ENCODE measurements around the gene PAQR5. TPM values are rescaled to one million over a fixed set of nuclear protein-coding genes. Genes with fewer than 3 reads are reported as not detected.

The PAQR5 gene
- total RNA-seq, 3 donors from 2014 or later = 0.96 to 2.6 (median 2.0) TPM

GRCh38 chr15:69357773-69358771 lies 59.4 kb downstream of the PAQR5 start:
- H3K27ac ChIP-seq = no peak overlapping the region
- H3K36me3 ChIP-seq = no peaks in the 10 kb centered on the region
- no peaks in the 10 kb centered on the region for H3K4me1 ChIP-seq
- no peak overlapping the region for H3K4me3 ChIP-seq
- H3K9me3 ChIP-seq = no peaks in the 10 kb centered on the region
- no peak for DNase-seq (ENCODE audit: low spot score in 2 of 2)
- no peak for TF ChIP-seq CTCF (IDR thresholded peaks at IDR 0.05)
- no peak for TF ChIP-seq POLR2AphosphoS5 (IDR thresholded peaks at IDR 0.05)
- TF ChIP-seq POLR2A (IDR thresholded peaks at IDR 0.05) = no peak
- intact Hi-C loops (cut with DNase I; ENCODE audit: low total_unique reads) = no loop called here
- no peaks in the 10 kb centered on the region for H3K27me3 ChIP-seq

- Histone ChIP-seq H3K27ac (no peak overlapping the region), H3K36me3 (no peaks in the 10 kb centered on the region), H3K4me3 (no peak overlapping the region), H3K4me1 (no peaks in the 10 kb centered on the region), H3K9me3 (no peaks in the 10 kb centered on the region), H3K27me3 (no peaks in the 10 kb centered on the region)
- DNase-seq (ENCODE audit: low spot score in 2 of 2) = no peak
- intact Hi-C loops (cut with DNase I; ENCODE audit: low total_unique reads) = no loop called here
- no peak for TF ChIP-seq CTCF (IDR thresholded peaks at IDR 0.05)
- no peak for TF ChIP-seq POLR2AphosphoS5 (IDR thresholded peaks at IDR 0.05)
- TF ChIP-seq POLR2A (IDR thresholded peaks at IDR 0.05) = no peak
These were observed 60.1 kb downstream of the PAQR5 start for GRCh38 chr15:69358850-69359249.

GRCh38 chr15:69359722-69360121 lies 61.0 kb downstream of the PAQR5 start:
- Histone ChIP-seq H3K9me3 (no peaks in the 10 kb centered on the region), H3K4me1 (no peaks in the 10 kb centered on the region), H3K4me3 (no peak overlapping the region), H3K27ac (no peak overlapping the region), H3K36me3 (no peaks in the 10 kb centered on the region), H3K27me3 (no peaks in the 10 kb centered on the region)
- intact Hi-C loops (cut with DNase I; ENCODE audit: low total_unique reads) = no loop called here
- TF ChIP-seq POLR2AphosphoS5 (IDR thresholded peaks at IDR 0.05) (no peak), CTCF (IDR thresholded peaks at IDR 0.05) (no peak), POLR2A (IDR thresholded peaks at IDR 0.05) (no peak)
- DNase-seq (ENCODE audit: low spot score in 2 of 2) = no peak

- H3K4me1 ChIP-seq = no peaks in the 10 kb centered on the region
These were observed 61.9 kb downstream of the PAQR5 start for GRCh38 chr15:69360642-69361041.

More at GRCh38 chr15:69360642-69361041, 61.9 kb downstream of the PAQR5 start:
- Histone ChIP-seq H3K4me3 (no peak overlapping the region), H3K27me3 (no peaks in the 10 kb centered on the region), H3K27ac (no peak overlapping the region), H3K9me3 (no peaks in the 10 kb centered on the region), H3K36me3 (no peaks in the 10 kb centered on the region)
- DNase-seq (ENCODE audit: low spot score in 2 of 2) = no peak
- intact Hi-C loops (cut with DNase I; ENCODE audit: low total_unique reads) = no loop called here
- TF ChIP-seq POLR2A (IDR thresholded peaks at IDR 0.05) = no peak
- no peak for TF ChIP-seq POLR2AphosphoS5 (IDR thresholded peaks at IDR 0.05)
- no peak for TF ChIP-seq CTCF (IDR thresholded peaks at IDR 0.05)
